Measurements from ENCODE around the gene DNMT3B. TPM values are rescaled to one million over a fixed set of nuclear protein-coding genes. Genes with fewer than 3 reads are reported as not detected.
"Not testable (repeated sequence)": the region's sequence is repeated elsewhere in the genome, so short reads cannot be mapped to it uniquely, and the experiment has no call there.

The DNMT3B gene
- total RNA-seq, 1 donor = 24.8 TPM

GRCh38 chr20:32789896-32790750, 27.9 kb downstream of the DNMT3B start:
- peak; percentile 39 to 70 (median 61) for DNase-seq (ENCODE audit: low read depth in 2 of 3, low spot score in 2 of 3)

GRCh38 chr20:32790751-32791057, 28.5 kb downstream of the DNMT3B start:
- no peak for DNase-seq (ENCODE audit: low read depth in 2 of 3, low spot score in 2 of 3)

DNA sequence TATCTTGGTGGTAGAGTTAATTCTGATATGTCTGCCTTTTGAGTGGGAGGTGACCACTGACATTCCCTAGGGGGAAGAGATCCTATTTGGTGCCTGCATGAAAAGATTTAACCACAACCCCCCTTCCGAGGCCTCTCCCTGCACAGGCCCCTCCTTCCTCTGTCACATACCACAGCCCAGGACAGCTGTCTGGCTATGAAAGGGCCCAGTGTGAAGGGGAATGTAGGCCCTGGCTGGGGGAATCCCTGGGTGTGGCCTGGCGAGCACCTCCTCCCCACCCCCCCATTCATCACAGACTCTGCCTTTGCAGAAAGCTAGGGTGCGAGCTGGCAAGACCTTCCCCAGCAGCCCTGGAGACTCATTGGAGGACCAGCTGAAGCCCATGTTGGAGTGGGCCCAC, 30.1 kb downstream of the DNMT3B start:
- peak in 1 of 3 donors; percentile 10 for DNase-seq (ENCODE audit: low read depth in 2 of 3, low spot score in 2 of 3)

DNA sequence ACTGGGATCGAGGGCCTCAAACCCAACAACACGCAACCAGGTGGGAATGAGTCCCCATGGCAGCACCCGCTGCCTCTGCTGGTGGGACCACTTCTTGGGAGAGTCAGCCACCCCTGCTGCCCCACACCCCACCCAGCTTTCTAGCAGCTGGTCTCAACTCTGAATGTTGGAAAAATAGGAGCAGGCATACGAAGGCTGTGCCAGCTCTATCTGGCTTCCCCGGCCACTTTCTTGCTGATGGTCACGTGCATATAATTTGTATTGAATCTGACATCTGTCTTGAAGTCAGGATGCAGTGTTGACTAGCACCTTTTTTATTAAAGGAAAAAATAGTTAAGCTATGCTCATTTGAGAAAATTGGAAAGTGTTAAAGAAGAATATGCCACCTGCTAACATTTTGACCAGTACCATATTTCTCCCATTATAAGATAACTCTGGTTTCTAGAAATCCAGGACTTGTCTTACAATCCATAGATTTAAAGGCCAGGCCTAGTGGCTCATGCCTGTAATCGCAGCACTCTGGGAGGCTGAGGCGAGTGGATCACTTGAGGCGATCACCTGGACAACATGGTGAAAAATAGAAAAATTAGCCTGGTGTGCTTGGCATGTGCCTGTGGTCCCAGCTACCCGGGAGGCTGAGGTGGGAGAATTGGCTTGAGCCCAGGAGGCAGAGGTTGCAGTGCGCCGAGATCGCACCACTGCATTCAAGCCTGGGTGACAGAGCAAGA, 30.7 kb downstream of the DNMT3B start:
- no peak for DNase-seq (ENCODE audit: low read depth in 2 of 3, low spot score in 2 of 3)

DNA sequence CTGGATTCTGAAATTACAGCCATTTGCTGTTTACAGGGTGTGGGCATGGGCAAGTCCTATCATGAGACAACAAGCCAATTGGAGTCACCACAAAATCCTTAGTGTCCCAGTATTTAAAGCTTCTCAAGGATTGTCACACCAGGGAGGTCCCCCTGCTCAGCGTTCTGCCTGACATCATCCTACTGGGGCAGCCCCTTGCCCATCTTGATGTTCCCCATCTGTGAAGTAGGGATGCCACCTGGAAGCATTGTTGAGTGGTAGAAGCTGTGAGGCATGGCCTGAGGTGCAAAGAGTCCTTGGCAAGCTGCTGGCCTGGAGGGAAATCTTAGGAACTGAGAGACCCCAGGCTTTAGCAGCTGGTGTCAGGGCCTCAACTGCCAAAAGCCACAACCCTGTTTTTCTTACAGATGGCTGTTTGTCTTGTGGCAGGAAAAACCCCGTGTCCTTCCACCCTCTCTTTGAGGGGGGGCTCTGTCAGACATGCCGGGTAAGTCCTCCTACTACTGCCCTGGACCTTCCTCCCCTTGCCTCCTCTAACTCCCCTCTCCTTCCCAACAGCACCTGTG, 34.3 kb downstream of the DNMT3B start:
- peak in 1 of 3 donors; percentile 27 for DNase-seq (ENCODE audit: low read depth in 2 of 3, low spot score in 2 of 3)

DNA sequence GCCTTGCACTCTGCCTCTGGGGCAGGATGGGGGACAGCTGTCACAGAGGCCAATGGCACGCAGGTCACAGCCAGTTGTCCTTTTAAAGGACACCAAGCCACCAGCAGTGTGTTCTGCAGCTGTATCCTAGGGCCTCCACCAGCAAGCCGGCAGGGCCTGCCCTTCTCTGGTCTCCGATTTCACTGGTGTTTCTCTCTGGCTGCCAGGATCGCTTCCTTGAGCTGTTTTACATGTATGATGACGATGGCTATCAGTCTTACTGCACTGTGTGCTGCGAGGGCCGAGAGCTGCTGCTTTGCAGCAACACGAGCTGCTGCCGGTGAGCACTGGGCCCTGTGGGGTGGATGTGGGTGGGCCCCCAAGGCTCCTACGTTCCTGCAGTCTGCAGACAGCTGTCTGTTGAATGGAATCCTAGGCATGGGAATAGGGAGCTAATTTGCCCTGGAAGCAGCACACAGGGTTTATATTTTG, 34.8 kb downstream of the DNMT3B start:
- no peak for DNase-seq (ENCODE audit: low read depth in 2 of 3, low spot score in 2 of 3)

GRCh38 chr20:32797571-32797970, 35.4 kb downstream of the DNMT3B start:
- DNase-seq (ENCODE audit: low read depth in 2 of 3, low spot score in 2 of 3) = not testable (repeated sequence)

DNA sequence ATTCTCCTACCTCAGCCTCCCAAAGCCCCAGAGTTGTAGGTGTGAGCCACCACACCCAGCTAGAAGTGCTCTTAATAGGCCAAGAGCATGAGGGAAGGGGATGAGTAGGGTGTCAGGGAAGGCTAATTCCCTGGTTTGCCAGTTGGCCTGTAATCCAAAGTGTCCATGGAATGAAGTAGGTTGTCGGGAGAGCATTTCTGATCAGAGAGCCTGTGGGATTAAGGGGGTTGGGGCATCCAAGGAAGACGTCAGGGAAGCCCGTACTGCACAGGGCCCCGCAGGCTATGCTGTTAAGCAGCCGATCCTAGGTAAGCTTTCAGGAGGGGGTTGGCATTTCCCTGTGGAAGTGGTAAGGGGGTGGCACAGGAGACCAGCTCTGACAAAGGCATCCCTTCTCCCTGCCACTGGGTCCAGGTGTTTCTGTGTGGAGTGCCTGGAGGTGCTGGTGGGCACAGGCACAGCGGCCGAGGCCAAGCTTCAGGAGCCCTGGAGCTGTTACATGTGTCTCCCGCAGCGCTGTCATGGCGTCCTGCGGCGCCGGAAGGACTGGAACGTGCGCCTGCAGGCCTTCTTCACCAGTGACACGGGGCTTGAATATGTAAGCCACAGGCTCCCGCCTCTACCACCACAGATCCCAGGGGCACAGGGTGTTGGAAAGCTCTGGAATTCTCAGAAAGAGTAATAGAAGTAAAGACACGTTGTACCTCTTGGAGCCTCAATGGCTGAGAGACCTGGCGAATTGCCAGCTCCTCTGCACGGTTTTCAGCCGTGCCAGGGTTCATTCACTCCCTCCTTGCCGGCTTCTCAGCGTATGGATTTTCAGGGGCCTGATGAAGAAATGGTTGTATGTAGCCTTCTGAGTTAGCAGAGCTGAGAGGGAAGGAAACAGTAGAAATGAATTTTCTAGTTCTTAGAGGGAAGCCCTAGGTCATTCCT, 36.1 kb downstream of the DNMT3B start:
- no peak for DNase-seq (ENCODE audit: low read depth in 2 of 3, low spot score in 2 of 3)

GRCh38 chr20:32803092-32803491, 40.9 kb downstream of the DNMT3B start:
- no peak for DNase-seq (ENCODE audit: low read depth in 2 of 3, low spot score in 2 of 3)

DNA sequence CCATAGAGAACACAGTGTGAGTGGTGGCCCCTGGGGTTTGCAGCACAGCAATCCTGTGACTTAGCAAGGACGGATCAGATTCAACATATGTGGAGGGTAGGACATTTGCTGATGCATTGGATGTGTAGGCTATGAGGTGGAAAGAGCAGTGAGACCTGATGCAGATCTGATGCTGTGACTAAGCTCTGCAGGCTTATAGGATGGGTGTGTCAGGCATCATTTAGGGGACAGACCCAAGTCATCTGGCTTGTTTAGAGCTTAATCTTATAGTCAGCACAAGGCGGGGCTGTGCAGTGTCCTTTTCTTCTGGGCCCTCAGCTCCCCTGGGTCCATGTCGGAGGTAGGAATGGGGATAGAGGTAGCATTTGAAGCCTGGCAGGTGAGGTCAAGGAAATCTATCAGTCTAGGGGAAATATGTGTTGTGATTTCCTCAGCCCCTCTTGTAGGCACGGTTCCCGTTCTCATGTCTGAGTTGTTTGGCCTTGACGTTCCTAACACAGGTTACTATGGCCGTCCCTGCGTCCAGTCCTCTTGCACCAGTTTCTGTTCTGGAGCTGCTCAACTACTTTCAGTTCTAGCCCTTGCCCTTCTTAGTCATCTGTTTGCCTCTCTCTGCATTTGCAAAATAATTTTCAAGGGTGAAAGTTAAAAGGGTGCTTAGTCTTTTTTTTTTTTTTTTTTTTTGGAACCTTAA, 42.0 kb downstream of the DNMT3B start:
- no peak for DNase-seq (ENCODE audit: low read depth in 2 of 3, low spot score in 2 of 3)

- DNase-seq (ENCODE audit: low read depth in 2 of 3, low spot score in 2 of 3) = no peak
Measured at GRCh38 chr20:32804817-32805216, 42.6 kb downstream of the DNMT3B start.

DNA sequence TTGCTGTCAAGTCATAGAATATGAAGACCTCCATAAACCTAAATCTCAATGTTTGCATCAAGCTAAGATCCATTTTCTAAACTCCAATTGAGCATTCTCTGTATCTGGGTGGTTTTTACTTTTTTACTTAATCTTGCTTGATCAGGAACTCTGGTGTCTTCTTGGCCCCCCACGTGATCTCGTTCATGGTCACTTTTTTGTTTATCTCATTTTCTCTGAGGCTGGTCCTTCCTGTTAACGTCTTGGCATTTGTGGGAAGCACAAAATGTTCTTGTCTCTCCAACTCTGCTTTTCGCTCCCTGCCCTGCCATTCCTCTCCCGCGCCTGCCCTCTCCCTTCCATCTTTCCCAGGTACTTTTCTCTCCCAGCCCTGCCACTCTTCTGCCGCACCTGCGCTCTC, 43.5 kb downstream of the DNMT3B start:
- DNase-seq (ENCODE audit: low read depth in 2 of 3, low spot score in 2 of 3) = no peak

GRCh38 chr20:32806356-32806755, 44.2 kb downstream of the DNMT3B start:
- DNase-seq (ENCODE audit: low read depth in 2 of 3, low spot score in 2 of 3) = no peak

DNA sequence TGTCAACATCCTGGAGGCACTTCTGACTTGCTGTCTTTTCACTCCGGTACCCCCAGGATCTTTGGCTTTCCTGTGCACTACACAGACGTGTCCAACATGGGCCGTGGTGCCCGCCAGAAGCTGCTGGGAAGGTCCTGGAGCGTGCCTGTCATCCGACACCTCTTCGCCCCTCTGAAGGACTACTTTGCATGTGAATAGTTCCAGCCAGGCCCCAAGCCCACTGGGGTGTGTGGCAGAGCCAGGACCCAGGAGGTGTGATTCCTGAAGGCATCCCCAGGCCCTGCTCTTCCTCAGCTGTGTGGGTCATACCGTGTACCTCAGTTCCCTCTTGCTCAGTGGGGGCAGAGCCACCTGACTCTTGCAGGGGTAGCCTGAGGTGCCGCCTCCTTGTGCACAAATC, 45.5 kb downstream of the DNMT3B start:
- DNase-seq (ENCODE audit: low read depth in 2 of 3, low spot score in 2 of 3) = no peak

DNA sequence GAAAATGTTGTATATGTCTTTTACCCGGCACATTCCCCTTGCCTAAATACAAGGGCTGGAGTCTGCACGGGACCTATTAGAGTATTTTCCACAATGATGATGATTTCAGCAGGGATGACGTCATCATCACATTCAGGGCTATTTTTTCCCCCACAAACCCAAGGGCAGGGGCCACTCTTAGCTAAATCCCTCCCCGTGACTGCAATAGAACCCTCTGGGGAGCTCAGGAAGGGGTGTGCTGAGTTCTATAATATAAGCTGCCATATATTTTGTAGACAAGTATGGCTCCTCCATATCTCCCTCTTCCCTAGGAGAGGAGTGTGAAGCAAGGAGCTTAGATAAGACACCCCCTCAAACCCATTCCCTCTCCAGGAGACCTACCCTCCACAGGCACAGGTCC, 46.3 kb downstream of the DNMT3B start:
- no peak for DNase-seq (ENCODE audit: low read depth in 2 of 3, low spot score in 2 of 3)

GRCh38 chr20:32809907-32810306, 47.7 kb downstream of the DNMT3B start:
- DNase-seq (ENCODE audit: low read depth in 2 of 3, low spot score in 2 of 3) = no peak

DNA sequence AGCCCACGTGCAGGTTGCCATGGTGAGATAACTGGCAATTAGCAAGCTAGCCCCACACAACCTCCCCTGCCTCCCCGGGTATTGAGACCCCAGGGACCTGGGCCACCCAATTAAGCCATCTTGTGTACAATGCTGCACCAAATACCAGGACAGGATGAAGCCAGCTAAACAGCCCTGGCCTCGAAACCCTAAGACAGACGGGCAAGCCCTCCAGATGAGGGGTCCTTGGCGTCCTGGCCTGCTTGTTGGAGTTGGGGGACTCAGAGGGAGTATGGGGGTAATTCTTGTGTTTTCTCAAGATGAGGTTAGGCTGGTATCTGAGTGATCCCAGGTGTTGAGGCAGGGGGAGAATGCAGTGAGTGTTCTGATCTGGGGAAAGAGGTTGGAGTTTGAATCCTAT, 48.8 kb downstream of the DNMT3B start:
- no peak for DNase-seq (ENCODE audit: low read depth in 2 of 3, low spot score in 2 of 3)

GRCh38 chr20:32811886-32812285, 49.7 kb downstream of the DNMT3B start:
- DNase-seq (ENCODE audit: low read depth in 2 of 3, low spot score in 2 of 3) = no peak

DNA sequence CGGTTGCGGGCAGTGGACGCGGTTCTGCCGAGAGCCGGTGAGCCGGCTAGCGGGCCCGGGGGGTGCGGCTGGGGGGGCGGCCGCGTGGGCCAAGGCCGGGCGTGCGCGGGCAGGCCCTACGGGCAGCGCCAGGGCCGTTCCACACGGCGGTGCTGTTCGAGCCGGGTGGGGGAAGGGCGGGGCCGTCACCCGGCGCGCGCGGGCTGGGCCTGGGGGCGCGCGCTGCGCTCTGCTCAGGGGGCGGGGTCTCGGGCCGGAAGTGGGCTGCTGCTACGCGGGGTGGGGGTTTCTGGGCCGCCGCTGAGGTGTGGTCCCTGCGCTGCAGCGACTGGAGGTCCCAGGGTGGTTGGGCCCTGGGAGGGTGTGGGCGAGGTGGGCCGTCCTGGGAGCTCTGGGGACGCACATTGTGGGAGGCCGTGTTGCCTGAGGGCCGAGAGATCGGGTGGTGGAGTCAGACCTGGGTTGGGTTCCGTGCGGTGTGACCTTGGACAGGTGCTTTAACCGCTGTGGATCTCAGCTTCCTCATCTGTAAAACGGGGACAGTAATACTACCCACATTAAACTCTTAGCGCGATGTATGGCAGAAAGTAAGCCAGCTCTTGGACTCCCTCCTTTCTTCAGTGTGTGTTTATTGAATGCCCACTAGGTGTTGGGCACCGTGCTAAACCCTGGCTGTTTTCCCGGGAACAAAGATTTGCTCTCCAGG, 58.0 kb downstream of the DNMT3B start:
- peak; percentile 76 to 88 (median 83) for DNase-seq (ENCODE audit: low read depth in 2 of 3, low spot score in 2 of 3)

Data from hematopoietic multipotent progenitor cell (in vitro differentiated cells).